HG02943 (cell line): ENCODE data around the gene KIF26A.
"Not testable (repeated sequence)": the region's sequence is repeated elsewhere in the genome, so short reads cannot be mapped to it uniquely, and the experiment has no call there.

Experiments used
- ATAC-seq: cut with Tn5 transposase; IDR thresholded peaks from one replicate; pipeline ENCODE4 v1.9.1; 2021; ENCODE audit warnings: mild to moderate bottlenecking, low read depth, moderate library complexity; ENCODE audit not compliant: unreplicated experiment

KIF26A gene

GRCh38 chr14:104152686-104153393, 14.5 kb downstream of the KIF26A start:
- no peak for ATAC-seq

GRCh38 chr14:104153394-104153755, 15.0 kb downstream of the KIF26A start:
- ATAC-seq = not testable (repeated sequence)

- no peak for ATAC-seq
These were observed 15.9 kb downstream of the KIF26A start for GRCh38 chr14:104154246-104154645.

GRCh38 chr14:104155513-104155912, 17.1 kb downstream of the KIF26A start:
- ATAC-seq = no peak

- ATAC-seq = no peak
These were observed 17.8 kb downstream of the KIF26A start for GRCh38 chr14:104156142-104156541.

- no peak for ATAC-seq
These were observed 18.9 kb downstream of the KIF26A start for GRCh38 chr14:104157016-104157928.

- no peak for ATAC-seq
These were observed 20.7 kb downstream of the KIF26A start for GRCh38 chr14:104158827-104159798.

GRCh38 chr14:104159990-104160389, 21.6 kb downstream of the KIF26A start:
- no peak for ATAC-seq

- ATAC-seq = no peak
These were observed 23.4 kb downstream of the KIF26A start for GRCh38 chr14:104161602-104162367.

- no peak for ATAC-seq
These were observed 24.1 kb downstream of the KIF26A start for GRCh38 chr14:104162495-104162894.

GRCh38 chr14:104163541-104163940, 25.2 kb downstream of the KIF26A start:
- no peak for ATAC-seq

GRCh38 chr14:104164041-104164440, 25.7 kb downstream of the KIF26A start:
- no peak for ATAC-seq

GRCh38 chr14:104164512-104164911, 26.1 kb downstream of the KIF26A start:
- ATAC-seq = no peak

- no peak for ATAC-seq
These were observed 28.3 kb downstream of the KIF26A start for GRCh38 chr14:104166698-104167097.

GRCh38 chr14:104168603-104169002, 30.2 kb downstream of the KIF26A start:
- ATAC-seq = no peak

- ATAC-seq = no peak
These were observed 30.8 kb downstream of the KIF26A start for GRCh38 chr14:104169005-104169698.

- ATAC-seq = no peak
These were observed 31.5 kb downstream of the KIF26A start for GRCh38 chr14:104169699-104170479.

- no peak for ATAC-seq
These were observed 32.8 kb downstream of the KIF26A start for GRCh38 chr14:104171029-104171697.
